BJ (cell line): ENCODE data around the gene GABRR2. TPM values are rescaled to one million over a fixed set of nuclear protein-coding genes. Genes with fewer than 3 reads are reported as not detected.

Experiments
- CTCF ChIA-PET: fragments of 350-600 bp; formaldehyde crosslinking; extraction: SDS; loops from one replicate; lab custom pipeline; 2021; ENCODE audit warnings: antibody characterized with exemption, inconsistent platforms; lab: Yijun Ruan, JAX
- POLR2A ChIA-PET: fragments of 300-600 bp; sonication (Branson Sonifier 250); formaldehyde crosslinking; extraction: SDS; loops from one replicate; lab custom pipeline; 2021; ENCODE audit warnings: antibody characterized with exemption; lab: Charles Lee
- DNase-seq: peaks from one replicate; pipeline ENCODE4 v3.0.0-alpha.2; 2011; ENCODE audit warnings: low read depth
- H3K27me3 ChIP-seq: 2 replicates; pipeline ENCODE4 v1.6.0; 2011; ENCODE audit warnings: low read length; ENCODE audit not compliant: control insufficient read depth, insufficient read depth
- H3K36me3 ChIP-seq: 2 replicates; pipeline ENCODE4 v1.5.1; 2011; ENCODE audit warnings: low read length; ENCODE audit not compliant: control insufficient read depth, insufficient read depth
- H3K4me3 ChIP-seq: 2 replicates; pipeline ENCODE4 v1.5.1; 2011; ENCODE audit warnings: low read depth, mild to moderate bottlenecking, control low read depth, low read length
- polyA plus RNA-seq: library from polyadenylated mRNA; depleted of rRNA; stranded (reverse); fragments of >200 nt; gene quantifications from 2 replicates; pipeline ENCODE4 v1.2.3, GENCODE V29; 2011
- TF ChIP-seq, protein P1 (sequence below): IDR thresholded peaks from 2 replicates; pipeline ENCODE4 v1.5.1; 2011; ENCODE audit warnings: low read depth, mild to moderate bottlenecking, control low read depth, inconsistent platforms, low read length, moderate library complexity; ENCODE audit not compliant: insufficient read depth

GABRR2 gene
- polyA plus RNA-seq, 1 experiment: 0.31 TPM

DNA sequence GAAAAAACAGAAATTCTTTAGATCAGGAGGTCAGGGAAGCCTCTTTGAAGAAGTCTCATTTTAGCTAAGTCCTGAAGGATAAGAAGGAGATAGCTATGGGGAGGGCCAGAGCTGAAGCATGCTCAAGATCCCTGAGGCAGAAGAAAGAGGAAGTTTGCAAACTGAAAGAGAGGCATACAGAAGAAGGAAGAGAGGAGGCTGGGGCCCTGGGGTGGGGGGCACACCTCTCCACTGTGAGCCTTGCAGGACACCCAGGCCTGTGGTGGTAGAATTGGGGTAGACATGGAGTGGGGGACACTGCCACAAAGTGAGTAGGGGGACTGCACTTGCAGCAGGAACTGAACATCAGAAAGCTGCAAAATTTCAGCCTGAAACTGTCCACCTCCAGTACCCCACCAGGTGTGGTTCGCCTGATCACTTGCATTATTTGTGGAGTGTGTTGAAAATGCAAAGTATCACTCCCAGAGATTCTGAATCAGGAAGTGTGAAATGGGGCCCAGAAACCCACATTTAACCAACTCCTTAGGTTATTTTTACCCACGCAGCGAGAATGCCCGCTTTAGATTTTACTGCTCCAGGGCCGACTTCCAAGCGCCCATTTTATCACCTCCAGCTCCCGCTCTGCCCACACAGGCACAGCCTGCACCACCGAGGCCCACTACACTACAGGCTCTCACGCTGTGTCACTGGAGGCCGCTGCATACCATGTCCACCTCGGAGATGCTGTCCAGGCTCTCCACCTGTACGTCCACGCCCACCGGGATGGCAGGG, 44.0 kb downstream of the GABRR2 start:
- CTCF ChIA-PET: interaction anchor here (0.7 to 1.7 kb wide), 3 partner anchors 9 to 28 kb away, joined by 3 to 4 read pairs (median 4); no protein-coding TSS in a partner anchor
- TF ChIP-seq, protein P1, sequence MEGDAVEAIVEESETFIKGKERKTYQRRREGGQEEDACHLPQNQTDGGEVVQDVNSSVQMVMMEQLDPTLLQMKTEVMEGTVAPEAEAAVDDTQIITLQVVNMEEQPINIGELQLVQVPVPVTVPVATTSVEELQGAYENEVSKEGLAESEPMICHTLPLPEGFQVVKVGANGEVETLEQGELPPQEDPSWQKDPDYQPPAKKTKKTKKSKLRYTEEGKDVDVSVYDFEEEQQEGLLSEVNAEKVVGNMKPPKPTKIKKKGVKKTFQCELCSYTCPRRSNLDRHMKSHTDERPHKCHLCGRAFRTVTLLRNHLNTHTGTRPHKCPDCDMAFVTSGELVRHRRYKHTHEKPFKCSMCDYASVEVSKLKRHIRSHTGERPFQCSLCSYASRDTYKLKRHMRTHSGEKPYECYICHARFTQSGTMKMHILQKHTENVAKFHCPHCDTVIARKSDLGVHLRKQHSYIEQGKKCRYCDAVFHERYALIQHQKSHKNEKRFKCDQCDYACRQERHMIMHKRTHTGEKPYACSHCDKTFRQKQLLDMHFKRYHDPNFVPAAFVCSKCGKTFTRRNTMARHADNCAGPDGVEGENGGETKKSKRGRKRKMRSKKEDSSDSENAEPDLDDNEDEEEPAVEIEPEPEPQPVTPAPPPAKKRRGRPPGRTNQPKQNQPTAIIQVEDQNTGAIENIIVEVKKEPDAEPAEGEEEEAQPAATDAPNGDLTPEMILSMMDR: no peak
- DNase-seq: no peak
- Histone ChIP-seq H3K4me3 (no peak overlapping the region), H3K36me3 (no peaks in the 10 kb centered on the region), H3K27me3 (peaks cover 3% of the 10 kb centered on the region; the same call in 1 of the 2 replicates)
- POLR2A ChIA-PET: no interaction called here

DNA sequence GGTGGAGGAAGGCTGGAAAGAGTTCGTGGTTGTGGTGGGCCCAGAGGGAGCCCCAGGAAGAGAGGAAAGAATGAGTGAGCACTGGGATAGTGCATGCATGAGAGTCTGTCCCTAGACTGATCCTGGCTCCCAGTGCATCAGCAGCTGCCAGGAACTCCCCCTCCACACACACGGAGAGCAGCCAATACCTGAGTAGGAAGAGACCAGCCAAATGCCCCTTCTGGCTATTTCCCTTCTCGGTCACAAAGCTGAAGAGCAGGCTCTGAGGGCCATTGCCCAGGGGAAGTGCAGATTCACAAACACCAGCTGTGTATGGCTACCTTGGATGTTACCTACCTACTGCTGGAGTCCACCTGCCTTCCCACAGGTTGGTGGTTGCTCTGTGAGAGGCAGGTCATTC, 45.1 kb downstream of the GABRR2 start:
- Histone ChIP-seq H3K4me3 (no peak overlapping the region), H3K27me3 (peaks cover 3% of the 10 kb centered on the region; the same call in 1 of the 2 replicates), H3K36me3 (no peaks in the 10 kb centered on the region)
- DNase-seq: no peak
- ChIA-PET POLR2A (no interaction called here), CTCF (interaction anchor here (0.6 to 1.7 kb wide), 3 partner anchors 12 to 172 kb away, joined by 3 to 4 read pairs (median 3); no protein-coding TSS in a partner anchor)
- TF ChIP-seq, protein P1: no peak

DNA sequence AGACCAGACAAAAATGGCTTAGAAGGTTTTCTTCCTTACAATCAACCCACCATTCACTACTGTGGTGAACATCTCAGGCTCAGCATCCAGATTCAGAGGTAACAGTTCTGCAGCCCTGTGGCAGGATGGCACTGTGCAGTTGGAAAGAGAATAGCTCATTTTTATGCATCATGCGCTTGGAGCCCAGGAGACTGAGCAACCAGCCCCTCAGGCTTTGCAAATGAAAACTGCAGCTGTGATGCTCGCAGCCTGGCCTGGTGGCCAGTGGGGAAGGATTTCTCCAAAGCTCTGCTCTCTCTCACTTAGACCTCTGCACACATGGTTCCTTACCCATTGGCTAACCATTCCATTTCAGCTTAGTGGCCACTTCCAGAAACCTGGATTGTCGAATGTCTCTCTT, 45.8 kb downstream of the GABRR2 start:
- ChIA-PET CTCF (interaction anchor here (0.9 to 1.1 kb wide), 2 partner anchors 26 to 83 kb away, joined by 3 to 4 read pairs; partner anchors contain the start of gene UBE2J1), POLR2A (no interaction called here)
- peaks cover 3% of the 10 kb centered on the region; the same call in 1 of the 2 replicates for H3K27me3 ChIP-seq
- TF ChIP-seq, protein P1: no peak
- no peak overlapping the region for H3K4me3 ChIP-seq
- DNase-seq: no peak
- no peaks in the 10 kb centered on the region for H3K36me3 ChIP-seq

DNA sequence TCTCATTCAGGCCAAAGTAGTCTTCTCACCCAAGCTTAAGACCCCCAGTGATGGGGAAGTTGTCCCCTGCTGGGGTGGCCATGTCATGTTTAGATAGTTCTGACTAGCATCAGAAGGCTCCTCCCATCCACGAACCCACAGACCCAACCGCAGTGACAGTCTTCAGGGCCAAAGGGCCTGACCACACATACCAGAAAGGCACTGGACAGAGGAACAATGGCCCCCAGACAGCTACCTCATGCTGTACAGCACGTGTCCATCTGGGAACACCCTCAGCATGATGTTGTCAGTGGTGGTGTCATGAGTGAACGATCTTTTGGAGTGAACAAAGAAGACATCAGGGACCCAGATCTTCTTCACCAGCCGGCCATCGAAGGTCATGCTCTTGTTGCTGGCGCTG, 46.3 kb downstream of the GABRR2 start:
- H3K36me3 ChIP-seq: no peaks in the 10 kb centered on the region
- CTCF ChIA-PET: interaction anchor here (0.9 to 1.1 kb wide), 2 partner anchors 26 to 83 kb away, joined by 3 to 4 read pairs; partner anchors contain the start of gene UBE2J1
- H3K27me3 ChIP-seq: peaks cover 3% of the 10 kb centered on the region; the same call in 1 of the 2 replicates
- H3K4me3 ChIP-seq: no peak overlapping the region
- POLR2A ChIA-PET: no interaction called here
- DNase-seq: no peak
- TF ChIP-seq, protein P1: no peak

DNA sequence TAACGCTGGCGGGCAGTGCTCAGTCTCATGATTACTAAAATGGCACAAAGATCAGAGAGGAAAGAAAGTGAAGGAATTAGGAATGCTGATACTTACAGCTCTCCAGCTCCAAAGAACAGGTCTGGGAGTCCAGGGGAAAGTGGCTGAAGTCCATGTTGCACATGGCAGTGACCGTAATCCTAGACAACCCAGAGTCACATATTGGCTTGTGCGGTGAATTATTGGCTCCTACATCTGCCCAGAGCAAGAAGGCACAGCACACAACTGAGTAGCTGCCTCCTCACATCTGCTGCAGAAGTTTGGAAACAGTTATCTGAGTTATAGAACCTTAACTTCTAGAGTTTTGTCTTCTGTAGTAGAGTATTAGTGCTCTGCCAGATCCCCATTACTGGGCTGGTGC, 47.2 kb downstream of the GABRR2 start:
- Histone ChIP-seq H3K36me3 (no peaks in the 10 kb centered on the region), H3K27me3 (peaks cover 3% of the 10 kb centered on the region; the same call in 1 of the 2 replicates), H3K4me3 (no peak overlapping the region)
- no peak for DNase-seq
- CTCF ChIA-PET: no interaction called here
- TF ChIP-seq, protein P1: no peak
- POLR2A ChIA-PET: no interaction called here
